Neural progenitor cell (in vitro differentiated cells): ENCODE measurements around the gene LAMC1.

Source experiments
- CTCF ChIP-seq: fragments of 200-600 bp; sonication (generic); IDR thresholded peaks from 2 replicates; pipeline ENCODE4 v1.5.1; 2017; ENCODE audit warnings: antibody characterized with exemption, mild to moderate bottlenecking
- EZH2 ChIP-seq: fragments of 200-600 bp; sonication (generic); IDR thresholded peaks from 2 replicates; pipeline ENCODE4 v1.6.1; 2017; ENCODE audit warnings: antibody characterized with exemption, mild to moderate bottlenecking, moderate library complexity

- TF ChIP-seq CTCF = no peak
- no peak for TF ChIP-seq EZH2
These were observed 115.1 kb downstream of the LAMC1 start for GRCh38 chr1:183138301-183138700.
